ENCODE data around the gene TAOK1. TPM values are rescaled to one million over a fixed set of nuclear protein-coding genes. Genes with fewer than 3 reads are reported as not detected.

Gene TAOK1
- total and polyA plus RNA-seq, 9 of the 15 experiments (the other 6 are each of a cell fraction or from before 2014, with no cell fraction given), result 3.2 to 33.1 (median 16.5) TPM

GRCh38 chr17:29568331-29569244, 178.4 kb downstream of the TAOK1 start, which contains the start of gene TP53I13 (continued):
- TF ChIP-seq HSF4 (CRISPR knock-in tag; IDR thresholded peaks at IDR 0.05; ENCODE audit: borderline replicate concordance) (no peak), ZBTB7A (IDR thresholded peaks at IDR 0.05; ENCODE audit: borderline replicate concordance, control insufficient read depth, low read depth, low read length) (peak; percentile 61; the same call in 1 of the 2 replicates), ZNF445 (CRISPR knock-in tag; IDR thresholded peaks at IDR 0.05; ENCODE audit: low read depth) (no peak), HMGXB4 (CRISPR knock-in tag; IDR thresholded peaks at IDR 0.05) (0 out of 2 replicates have a peak, but pooled peaks have one; percentile 41), GABPA (tag; conservative IDR thresholded peaks at IDR 0.05; ENCODE audit: low read depth) (no peak), RB1 (IDR thresholded peaks at IDR 0.05; ENCODE audit: low read depth) (0 out of 2 replicates have a peak, but pooled peaks have one; percentile 43), CHAMP1 (IDR thresholded peaks at IDR 0.05) (no peak), UBTF (IDR thresholded peaks at IDR 0.05; ENCODE audit: borderline replicate concordance in 1 of 2, low read depth in 2 of 2, low read length in 2 of 2) (peak; percentile 31 to 33; a peak in 2 of 4 replicates), THRAP3 (IDR thresholded peaks at IDR 0.05; ENCODE audit: borderline replicate concordance) (no peak), NRF1 (conservative IDR thresholded peaks at IDR 0.05 in 1 of 2, IDR thresholded peaks at IDR 0.05 in 1 of 2) (peak; percentile 65 to 73), TBP (optimal IDR thresholded peaks at IDR 0.05; ENCODE audit: low read depth, low read length) (peak; percentile 45), SIN3A (IDR thresholded peaks at IDR 0.05; ENCODE audit: borderline replicate concordance in 2 of 2, control insufficient read depth in 1 of 2, low read depth in 2 of 2, low read length in 2 of 2) (peak; percentile 7 to 39; a peak in 1 of 4 replicates), SMAD4 (CRISPR knock-in tag; conservative IDR thresholded peaks at IDR 0.05) (0 out of 2 replicates have a peak, but pooled peaks have one; percentile 17), EP400 (IDR thresholded peaks at IDR 0.05) (0 out of 2 replicates have a peak, but pooled peaks have one; percentile 8), ZNF395 (CRISPR knock-in tag; IDR thresholded peaks at IDR 0.05) (peak; percentile 76; the same call in 1 of the 2 replicates), KDM5B (IDR thresholded peaks at IDR 0.05; ENCODE audit: insufficient replicate concordance, low read depth, low read length) (peak; percentile 52), ZNF282 (CRISPR knock-in tag; IDR thresholded peaks at IDR 0.05) (no peak)

Measured in K562 (cell line).